Fibroblast of the aortic adventitia (primary cell): Measurements from ENCODE around the gene ATAD3B. TPM values are rescaled to one million over a fixed set of nuclear protein-coding genes. Genes with fewer than 3 reads are reported as not detected.
A peak's percentile ranks its signal among the peaks of the same experiment; 100 is the strongest.
"Not testable (repeated sequence)": the region's sequence is repeated elsewhere in the genome, so short reads cannot be mapped to it uniquely, and the experiment has no call there.

ENCODE experiments used
- DNase-seq: peaks from one replicate; pipeline ENCODE4 v3.0.0-alpha.2; 2010; ENCODE audit warnings: low read depth
- H3K4me3 ChIP-seq: 2 replicates; pipeline ENCODE4 v1.5.1; 2011; ENCODE audit warnings: low read depth, mild to moderate bottlenecking, control low read depth, low read length, moderate library complexity
- total RNA-seq: library from RNA; depleted of rRNA; stranded (reverse); fragments of >200 nt; gene quantifications from 2 replicates; pipeline ENCODE4 v1.2.3, GENCODE V29; 2012; ENCODE audit warnings: low replicate concordance
- TF ChIP-seq, protein P1 (sequence below): IDR thresholded peaks from 2 replicates; pipeline ENCODE4 v1.5.1; 2011; ENCODE audit warnings: mild to moderate bottlenecking, low read length, control low read depth, inconsistent platforms; ENCODE audit not compliant: insufficient read depth

The ATAD3B gene
- total RNA-seq, 1 donor: 15.7 TPM

DNA sequence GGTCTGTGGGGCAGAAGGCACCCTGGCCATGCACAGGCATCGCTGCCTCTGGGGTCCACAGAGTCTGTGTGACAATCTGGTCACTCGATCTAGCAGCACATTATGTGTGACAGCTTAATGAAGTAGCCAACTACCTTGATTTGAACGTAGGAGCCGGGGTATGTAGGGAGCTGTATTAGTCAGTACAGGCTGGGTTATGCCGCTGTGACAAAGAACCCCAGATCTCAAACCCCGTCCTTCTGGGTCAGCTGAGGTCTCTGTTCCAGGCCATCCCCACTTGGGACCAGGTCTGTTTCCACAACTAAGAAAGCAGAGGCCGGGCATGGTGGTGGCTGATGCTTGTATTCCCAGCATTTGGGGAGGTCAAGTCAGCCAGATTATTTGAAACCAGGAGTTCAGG, 8.3 kb upstream of the ATAD3B start:
- DNase-seq: no peak
- no peak overlapping the region for H3K4me3 ChIP-seq

DNA sequence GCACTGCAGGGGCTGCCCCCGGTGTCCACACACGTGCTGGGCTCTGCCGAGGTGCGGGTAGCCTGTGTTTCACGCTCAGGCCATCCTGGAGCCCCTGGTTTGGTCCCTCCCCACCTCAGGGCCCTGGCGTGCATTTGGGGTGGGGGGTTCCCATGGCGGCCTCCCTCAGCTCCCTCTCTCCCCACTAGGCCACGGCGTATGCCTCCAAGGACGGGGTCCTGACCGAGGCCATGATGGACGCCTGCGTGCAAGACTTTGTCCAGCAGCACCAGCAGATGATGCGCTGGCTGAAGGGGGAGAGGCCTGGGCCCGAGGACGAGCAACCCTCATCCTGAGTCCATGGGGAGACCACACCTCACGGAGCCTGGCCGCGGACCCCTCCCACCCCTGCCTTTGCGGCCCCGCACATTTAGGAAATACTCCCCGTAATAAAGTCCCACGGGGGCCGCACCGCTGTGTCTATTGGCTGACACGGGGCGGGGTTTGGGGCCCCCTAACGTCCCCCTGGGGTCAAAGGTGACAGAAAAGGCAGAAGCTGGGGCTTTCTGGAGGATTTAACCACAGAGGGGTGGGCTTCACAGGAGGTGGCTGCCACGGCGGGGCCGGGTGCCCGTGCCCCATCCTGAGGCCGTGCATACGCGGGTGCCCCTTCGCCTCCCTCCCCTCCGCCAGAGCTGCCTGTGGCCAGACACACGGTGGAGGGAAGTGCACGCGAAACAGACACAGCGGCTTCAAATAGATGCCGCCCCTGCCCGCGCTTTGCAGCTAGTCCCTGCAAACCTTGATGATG, 3.2 kb upstream of the ATAD3B start:
- not testable (repeated sequence) for H3K4me3 ChIP-seq, DNase-seq

More for the DNA sequence above, 8.3 kb upstream of the ATAD3B start:
- TF ChIP-seq, protein P1, sequence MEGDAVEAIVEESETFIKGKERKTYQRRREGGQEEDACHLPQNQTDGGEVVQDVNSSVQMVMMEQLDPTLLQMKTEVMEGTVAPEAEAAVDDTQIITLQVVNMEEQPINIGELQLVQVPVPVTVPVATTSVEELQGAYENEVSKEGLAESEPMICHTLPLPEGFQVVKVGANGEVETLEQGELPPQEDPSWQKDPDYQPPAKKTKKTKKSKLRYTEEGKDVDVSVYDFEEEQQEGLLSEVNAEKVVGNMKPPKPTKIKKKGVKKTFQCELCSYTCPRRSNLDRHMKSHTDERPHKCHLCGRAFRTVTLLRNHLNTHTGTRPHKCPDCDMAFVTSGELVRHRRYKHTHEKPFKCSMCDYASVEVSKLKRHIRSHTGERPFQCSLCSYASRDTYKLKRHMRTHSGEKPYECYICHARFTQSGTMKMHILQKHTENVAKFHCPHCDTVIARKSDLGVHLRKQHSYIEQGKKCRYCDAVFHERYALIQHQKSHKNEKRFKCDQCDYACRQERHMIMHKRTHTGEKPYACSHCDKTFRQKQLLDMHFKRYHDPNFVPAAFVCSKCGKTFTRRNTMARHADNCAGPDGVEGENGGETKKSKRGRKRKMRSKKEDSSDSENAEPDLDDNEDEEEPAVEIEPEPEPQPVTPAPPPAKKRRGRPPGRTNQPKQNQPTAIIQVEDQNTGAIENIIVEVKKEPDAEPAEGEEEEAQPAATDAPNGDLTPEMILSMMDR: no peak

DNA sequence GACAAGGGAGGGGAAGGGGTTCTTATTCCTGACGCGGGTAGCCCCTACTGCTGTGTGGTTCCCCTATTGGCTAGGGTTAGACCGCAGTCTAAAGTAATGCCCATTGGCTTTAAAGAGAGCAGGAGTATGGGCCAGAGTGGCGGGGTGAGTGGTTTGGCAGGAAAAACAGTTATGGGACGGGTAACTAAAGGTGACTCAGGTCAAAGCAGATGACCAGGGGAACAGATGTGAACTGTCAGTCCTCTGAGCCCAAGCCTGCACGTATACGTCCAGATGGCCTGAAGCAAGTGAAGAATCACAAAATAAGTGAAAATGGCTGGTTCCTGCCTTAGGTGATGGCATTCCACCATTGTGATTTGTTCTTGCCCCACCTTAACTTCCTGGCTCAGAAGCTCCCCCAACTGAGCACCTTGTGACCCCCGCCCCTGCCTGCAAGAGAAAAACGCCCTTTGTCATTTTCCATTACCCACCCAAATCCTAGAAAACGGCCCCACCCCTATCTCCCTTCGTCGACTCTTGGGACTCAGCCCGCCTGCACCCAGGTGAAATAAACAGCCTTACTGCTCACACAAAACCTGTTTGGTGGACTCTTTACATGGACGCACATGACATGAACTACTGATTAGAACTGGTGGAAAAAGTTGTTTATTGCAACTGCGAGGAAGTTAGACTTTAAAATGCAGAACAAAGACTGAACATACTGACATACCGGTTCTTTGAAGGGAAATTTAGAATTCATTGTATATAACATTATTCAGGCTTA, 758 bp upstream of the ATAD3B start:
- no peak for DNase-seq
- TF ChIP-seq, protein P1: no peak
- H3K4me3 ChIP-seq: peak overlapping the region; percentile 84

DNA sequence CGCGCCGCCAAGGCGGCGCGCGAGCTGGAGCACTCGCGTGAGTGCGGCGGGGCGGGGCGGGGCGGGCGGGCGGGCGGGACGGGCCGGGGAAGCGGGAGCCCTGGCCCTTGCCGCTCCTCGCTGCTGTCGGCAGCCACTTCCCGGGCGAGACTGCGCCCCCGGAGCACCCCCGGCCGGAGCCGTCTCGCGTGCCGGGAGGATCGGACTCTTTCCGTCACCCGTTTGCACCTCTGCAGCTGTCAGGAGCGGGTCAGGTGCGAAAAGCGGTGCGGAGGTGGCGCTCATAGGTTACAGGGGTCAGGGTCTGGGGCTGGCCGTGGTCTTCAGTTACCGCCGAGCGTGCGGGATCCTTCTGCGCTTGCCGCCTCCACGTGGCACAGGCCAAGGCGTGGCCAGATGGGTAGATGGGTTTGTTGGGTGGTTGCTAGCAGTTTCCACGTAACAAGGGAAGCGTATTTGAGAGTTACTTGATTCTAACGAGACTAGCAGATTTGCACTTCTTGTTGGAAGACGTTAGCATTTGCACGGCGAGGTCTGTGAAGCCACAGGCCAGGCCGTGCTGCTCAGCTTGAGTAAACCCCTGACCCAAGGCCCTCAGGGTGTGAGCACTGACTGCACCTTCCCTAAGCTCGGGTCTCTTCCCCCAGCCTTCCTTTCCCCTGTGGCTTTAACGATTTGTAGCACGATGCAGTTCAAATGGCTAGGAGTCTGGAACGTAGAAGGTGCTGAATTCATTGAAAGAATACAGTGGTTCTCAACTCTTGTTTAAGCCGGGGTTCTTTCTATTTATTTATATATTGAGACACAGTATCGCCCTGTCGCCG, 700 bp downstream of the ATAD3B start:
- H3K4me3 ChIP-seq: peak overlapping the region; percentile 72
- DNase-seq: peak; percentile 6

DNA sequence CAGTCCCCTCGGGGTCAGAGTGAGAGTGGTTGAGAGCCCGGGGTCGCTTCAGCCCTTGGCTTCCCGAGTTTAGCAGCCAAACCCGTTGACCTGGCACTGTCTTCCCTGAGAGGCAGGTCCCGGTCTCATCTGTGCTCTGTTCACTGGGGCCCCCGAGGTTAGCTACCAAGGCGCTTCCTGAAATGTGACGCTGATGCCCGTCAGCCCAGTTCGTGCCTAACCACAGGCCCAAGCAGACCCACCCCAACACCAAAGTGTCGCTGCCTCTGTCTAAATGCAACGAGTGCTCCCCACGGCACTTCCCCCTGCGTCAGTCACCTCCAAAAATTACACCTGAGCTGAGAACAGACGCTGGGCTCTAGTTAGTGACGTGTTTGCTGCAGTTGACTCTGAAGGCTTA, 4.4 kb downstream of the ATAD3B start:
- not testable (repeated sequence) for H3K4me3 ChIP-seq, DNase-seq

DNA sequence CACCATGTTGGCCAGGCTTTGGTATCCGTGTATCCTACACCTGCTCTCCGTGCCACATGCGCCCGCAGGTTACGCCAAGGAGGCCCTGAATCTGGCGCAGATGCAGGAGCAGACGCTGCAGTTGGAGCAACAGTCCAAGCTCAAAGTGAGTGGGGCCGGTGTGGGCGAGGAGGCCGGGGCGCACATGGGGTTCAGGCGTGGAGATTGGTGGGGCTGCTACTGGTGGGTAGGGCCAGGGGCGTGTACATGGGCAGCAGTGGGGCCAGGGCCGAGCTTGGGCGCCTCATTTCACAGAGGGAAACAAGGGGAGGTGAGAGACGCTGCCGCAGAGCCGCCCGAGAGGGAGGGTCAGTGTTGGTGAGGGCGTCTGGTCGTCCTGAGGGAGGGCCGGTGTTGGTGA, 5.6 kb downstream of the ATAD3B start:
- no peak for DNase-seq
- TF ChIP-seq, protein P1: no peak
- no peak overlapping the region for H3K4me3 ChIP-seq

DNA sequence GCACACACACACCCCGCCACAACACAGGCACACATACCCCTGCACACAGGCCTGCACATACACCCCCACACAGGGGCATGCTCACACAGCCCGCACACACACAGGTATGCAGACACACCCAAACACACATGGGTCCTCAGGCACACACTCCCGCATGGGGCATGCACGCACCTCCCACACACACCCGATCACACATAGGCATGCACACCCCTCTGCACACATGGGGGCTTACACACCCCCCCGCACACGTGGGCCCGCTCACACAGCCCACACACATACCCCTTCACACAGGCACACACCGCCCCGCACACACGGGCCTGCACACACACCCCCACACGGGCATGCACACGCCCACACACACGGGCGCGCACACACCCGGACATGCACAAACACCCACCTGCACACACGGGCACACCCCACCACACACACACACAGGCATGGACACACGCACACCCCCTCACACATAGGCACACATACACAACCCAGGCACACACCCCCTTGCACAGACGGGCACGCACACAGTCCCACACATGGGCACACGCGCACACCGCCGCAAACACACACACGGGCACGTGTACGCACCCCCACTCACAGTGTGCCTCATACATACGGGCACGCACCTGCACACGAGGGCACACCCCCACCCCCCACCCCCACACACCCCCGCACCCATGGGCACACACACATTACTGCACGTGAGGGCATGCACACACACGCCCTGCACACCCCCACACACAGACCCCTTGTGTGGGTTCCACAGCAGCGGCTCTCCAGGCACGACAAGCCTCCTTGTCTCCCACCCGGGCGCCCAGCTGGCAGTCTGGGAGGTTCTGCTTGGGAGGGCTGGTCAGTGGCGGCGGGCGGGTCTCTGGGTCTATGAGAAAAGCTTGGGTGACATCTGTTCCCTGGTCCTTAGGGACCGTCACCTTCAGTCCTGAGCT, 8.3 kb downstream of the ATAD3B start:
- H3K4me3 ChIP-seq: no peak overlapping the region
- TF ChIP-seq, protein P1: no peak
- DNase-seq: no peak

DNA sequence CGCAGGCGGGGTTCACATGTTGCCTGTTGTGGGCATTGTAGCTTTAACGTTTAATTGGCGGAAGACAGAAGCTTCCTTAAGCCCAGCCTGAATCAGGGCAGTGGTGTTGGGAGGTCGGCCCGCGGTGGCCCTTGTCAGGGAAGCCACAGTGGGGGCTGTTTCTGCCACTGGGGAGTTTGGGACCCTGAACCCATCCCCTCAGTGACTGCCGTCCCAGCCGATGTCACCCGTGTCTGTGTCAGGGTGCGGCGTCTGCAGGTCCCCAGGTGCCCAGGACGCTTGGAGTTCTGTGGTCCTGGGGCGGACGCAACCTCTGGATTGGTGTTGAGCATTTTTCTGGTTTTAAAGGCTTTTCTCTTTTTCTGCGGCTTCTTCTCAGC, 8.9 kb downstream of the ATAD3B start:
- not testable (repeated sequence) for DNase-seq, H3K4me3 ChIP-seq

DNA sequence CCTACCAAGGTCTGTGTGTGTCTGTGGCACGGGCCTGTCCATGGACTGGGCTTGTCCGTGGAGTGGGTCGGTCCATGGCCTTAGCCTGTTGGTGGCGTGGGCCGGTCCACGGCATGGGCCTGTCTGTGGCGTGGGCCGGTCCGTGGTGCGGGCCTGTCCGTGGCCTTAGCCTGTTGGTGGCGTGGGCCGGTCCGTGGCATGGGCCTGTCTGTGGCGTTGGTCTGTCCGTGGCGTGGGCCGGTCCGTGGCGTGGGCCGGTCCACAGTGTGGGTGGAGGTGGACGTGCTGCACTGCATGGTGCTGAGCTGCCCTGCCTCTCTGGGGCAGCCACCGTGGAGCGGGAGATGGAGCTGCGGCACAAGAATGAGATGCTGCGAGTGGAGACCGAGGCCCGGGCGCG, 10.2 kb downstream of the ATAD3B start:
- H3K4me3 ChIP-seq, DNase-seq: not testable (repeated sequence)
